ENCODE results near the gene FAM53B.

Gene FAM53B

GRCh38 chr10:124618470-124619073 is 125.6 kb downstream of the FAM53B start:
- Histone ChIP-seq H3K4me2 (no peak overlapping the region), H4K20me1 (ENCODE audit: insufficient read depth) (no peaks in the 10 kb centered on the region), H3K27ac (no peak overlapping the region)

GRCh38 chr10:124616836-124617130 is 127.4 kb downstream of the FAM53B start:
- Histone ChIP-seq H3K27ac (no peak overlapping the region), H3K79me2 (ENCODE audit: insufficient read depth, low read depth) (no peaks in the 10 kb centered on the region), H3K9ac (no peak overlapping the region), H3K4me2 (no peak overlapping the region), H2AFZ (ENCODE audit: low read depth) (no peak overlapping the region), H3K4me3 (IDR thresholded peaks at IDR 0.05; ENCODE audit: insufficient read depth, low read depth, low read length) (no peak overlapping the region), H3K4me1 (ENCODE audit: low read depth, poor library complexity, severe bottlenecking) (peaks cover 25% of the 10 kb centered on the region), H4K20me1 (ENCODE audit: insufficient read depth) (no peaks in the 10 kb centered on the region), H3K36me3 (ENCODE audit: insufficient read depth) (no peaks in the 10 kb centered on the region), H3K27me3 (ENCODE audit: insufficient read depth, low read depth) (no peaks in the 10 kb centered on the region)
- TF ChIP-seq CTCF (conservative IDR thresholded peaks at IDR 0.05; ENCODE audit: low read depth, low read length) = no peak

More at GRCh38 chr10:124618470-124619073, 125.6 kb downstream of the FAM53B start:
- no peaks in the 10 kb centered on the region for H3K36me3 ChIP-seq (ENCODE audit: insufficient read depth)
- H3K79me2 ChIP-seq (ENCODE audit: insufficient read depth, low read depth) = no peaks in the 10 kb centered on the region
- no peak overlapping the region for H3K4me3 ChIP-seq (IDR thresholded peaks at IDR 0.05; ENCODE audit: insufficient read depth, low read depth, low read length)
- no peak for TF ChIP-seq CTCF (conservative IDR thresholded peaks at IDR 0.05; ENCODE audit: low read depth, low read length)
- H3K27me3 ChIP-seq (ENCODE audit: insufficient read depth, low read depth) = no peaks in the 10 kb centered on the region
- no peak overlapping the region for H3K9ac ChIP-seq
- H3K4me1 ChIP-seq (ENCODE audit: low read depth, poor library complexity, severe bottlenecking) = peaks cover 16% of the 10 kb centered on the region
- H2AFZ ChIP-seq (ENCODE audit: low read depth) = no peak overlapping the region

GRCh38 chr10:124616040-124616835 is 127.9 kb downstream of the FAM53B start:
- Histone ChIP-seq H3K36me3 (ENCODE audit: insufficient read depth) (no peaks in the 10 kb centered on the region), H3K27ac (no peak overlapping the region), H3K4me2 (no peak overlapping the region), H3K79me2 (ENCODE audit: insufficient read depth, low read depth) (no peaks in the 10 kb centered on the region), H3K4me1 (ENCODE audit: low read depth, poor library complexity, severe bottlenecking) (peaks cover 25% of the 10 kb centered on the region), H2AFZ (ENCODE audit: low read depth) (no peak overlapping the region), H3K4me3 (IDR thresholded peaks at IDR 0.05; ENCODE audit: insufficient read depth, low read depth, low read length) (no peak overlapping the region), H3K9ac (no peak overlapping the region), H4K20me1 (ENCODE audit: insufficient read depth) (no peaks in the 10 kb centered on the region), H3K27me3 (ENCODE audit: insufficient read depth, low read depth) (no peaks in the 10 kb centered on the region)
- no peak for TF ChIP-seq CTCF (conservative IDR thresholded peaks at IDR 0.05; ENCODE audit: low read depth, low read length)

GRCh38 chr10:124615259-124615658 is 128.9 kb downstream of the FAM53B start:
- Histone ChIP-seq H3K4me1 (ENCODE audit: low read depth, poor library complexity, severe bottlenecking) (peaks cover 25% of the 10 kb centered on the region), H4K20me1 (ENCODE audit: insufficient read depth) (no peaks in the 10 kb centered on the region), H3K4me2 (no peak overlapping the region; the same call in 1 of the 2 replicates), H3K4me3 (IDR thresholded peaks at IDR 0.05; ENCODE audit: insufficient read depth, low read depth, low read length) (no peak overlapping the region), H3K27me3 (ENCODE audit: insufficient read depth, low read depth) (no peaks in the 10 kb centered on the region), H3K79me2 (ENCODE audit: insufficient read depth, low read depth) (no peaks in the 10 kb centered on the region), H3K9ac (no peak overlapping the region), H3K36me3 (ENCODE audit: insufficient read depth) (no peaks in the 10 kb centered on the region), H2AFZ (ENCODE audit: low read depth) (no peak overlapping the region), H3K27ac (no peak overlapping the region)
- TF ChIP-seq CTCF (conservative IDR thresholded peaks at IDR 0.05; ENCODE audit: low read depth, low read length) = no peak
